HepG2 (cell line): ENCODE results near the gene C5AR1. TPM values are rescaled to one million over a fixed set of nuclear protein-coding genes. Genes with fewer than 3 reads are reported as not detected.

Experiments used
- CBX5 ChIP-seq: sonication (generic); formaldehyde crosslinking; IDR thresholded peaks from 2 replicates; pipeline ENCODE4 v1.4.0; 2020; ENCODE audit warnings: missing genetic modification reagents, borderline replicate concordance
- CCDC6 ChIP-seq: sonication (generic); formaldehyde crosslinking; IDR thresholded peaks from 2 replicates; pipeline ENCODE4 v1.8.1; 2022; ENCODE audit warnings: mild to moderate bottlenecking, missing genetic modification reagents, moderate library complexity
- GTF3A ChIP-seq: sonication (generic); formaldehyde crosslinking; conservative IDR thresholded peaks from 2 replicates; pipeline ENCODE4 v1.4.0; 2020; ENCODE audit warnings: mild to moderate bottlenecking, missing genetic modification reagents
- HDAC2 ChIP-seq: sonication (generic); formaldehyde crosslinking; IDR thresholded peaks from 2 replicates; pipeline ENCODE4 v1.4.0; 2020; ENCODE audit warnings: missing genetic modification reagents
- HOXA5 ChIP-seq: sonication (generic); formaldehyde crosslinking; IDR thresholded peaks from 2 replicates; pipeline ENCODE4 v1.4.0; 2020; ENCODE audit warnings: missing genetic modification reagents
- MIXL1 ChIP-seq: IDR thresholded peaks from 2 replicates; pipeline ENCODE4 v1.6.1; 2016
- PPARG ChIP-seq: conservative IDR thresholded peaks from 2 replicates; pipeline ENCODE4 v1.6.1; 2016; ENCODE audit warnings: missing biosample characterization, missing genetic modification reagents
- RARA ChIP-seq: IDR thresholded peaks from 2 replicates; pipeline ENCODE4 v1.6.1; 2016; ENCODE audit warnings: missing genetic modification reagents, missing compliant biosample characterization
- RBM22 ChIP-seq: fragments of 200-400 bp; formaldehyde crosslinking; optimal IDR thresholded peaks from 2 replicates; pipeline ENCODE3; 2017; ENCODE audit warnings: mild to moderate bottlenecking, low read length, moderate library complexity
- SMAD9 ChIP-seq: sonication (generic); formaldehyde crosslinking; IDR thresholded peaks from 2 replicates; pipeline ENCODE4 v1.5.1; 2020; ENCODE audit warnings: mild to moderate bottlenecking, missing genetic modification reagents
- SMC3 ChIP-seq: IDR thresholded peaks from 2 replicates; pipeline ENCODE4 v1.6.1; 2011; ENCODE audit warnings: low read length, improper control_type of control experiment
- SOX5 ChIP-seq: IDR thresholded peaks from 2 replicates; pipeline ENCODE4 v1.6.1; 2016; ENCODE audit warnings: borderline replicate concordance
- SYNCRIP ChIP-seq: fragments of 200-400 bp; formaldehyde crosslinking; IDR thresholded peaks from 2 replicates; pipeline ENCODE4 v1.6.1; 2018; ENCODE audit warnings: mild to moderate bottlenecking, low read depth, low read length; ENCODE audit not compliant: insufficient read depth
- TP53 ChIP-seq: sonication (generic); formaldehyde crosslinking; conservative IDR thresholded peaks from 2 replicates; pipeline ENCODE4 v1.4.0; 2020; ENCODE audit warnings: missing genetic modification reagents
- U2AF2 ChIP-seq: fragments of 200-400 bp; formaldehyde crosslinking; IDR thresholded peaks from 2 replicates; pipeline ENCODE4 v1.6.1; 2017; ENCODE audit warnings: low read depth, mild to moderate bottlenecking, low read length
- XRCC5 ChIP-seq: fragments of 200-400 bp; formaldehyde crosslinking; optimal IDR thresholded peaks from 2 replicates; pipeline ENCODE3; 2017; ENCODE audit warnings: mild to moderate bottlenecking, low read length
- ZMYM2 ChIP-seq: sonication (generic); formaldehyde crosslinking; IDR thresholded peaks from 2 replicates; pipeline ENCODE4 v1.8.0; 2022; ENCODE audit warnings: mild to moderate bottlenecking, missing genetic modification reagents
- ZNF33A ChIP-seq: sonication (generic); formaldehyde crosslinking; IDR thresholded peaks from 2 replicates; pipeline ENCODE4 v1.5.1; 2020; ENCODE audit warnings: missing genetic modification reagents, mild to moderate bottlenecking, moderate library complexity, borderline replicate concordance
- ZNF350 ChIP-seq: sonication (generic); formaldehyde crosslinking; IDR thresholded peaks from 2 replicates; pipeline ENCODE4 v1.4.0; 2020; ENCODE audit warnings: mild to moderate bottlenecking, low read depth, missing genetic modification reagents, borderline replicate concordance
- ZNF430 ChIP-seq: sonication (generic); formaldehyde crosslinking; IDR thresholded peaks from 2 replicates; pipeline ENCODE4 v1.9.0; 2021; ENCODE audit warnings: mild to moderate bottlenecking, missing genetic modification reagents
- ZNF441 ChIP-seq: sonication (generic); formaldehyde crosslinking; IDR thresholded peaks from 2 replicates; pipeline ENCODE4 v1.7.0; 2021; ENCODE audit warnings: missing genetic modification reagents, borderline replicate concordance
- ZNF607 ChIP-seq: sonication (generic); formaldehyde crosslinking; IDR thresholded peaks from 2 replicates; pipeline ENCODE4 v1.5.1; 2020; ENCODE audit warnings: missing genetic modification reagents, mild to moderate bottlenecking, borderline replicate concordance
- ZNF792 ChIP-seq: IDR thresholded peaks from 2 replicates; pipeline ENCODE4 v1.6.1; 2016
- polyA plus RNA-seq, 8 experiments: library from polyadenylated mRNA; depleted of rRNA in 3 of 8; stranded (reverse) in 7 of 8; unstranded in 1 of 8; fragments of >200 nt; fragmentation: Illumina TruSeq in 4 of 8; extraction: Trizol in 4 of 8; gene quantifications; 2 replicates each; pipeline versions ENCODE4 v1.2.1 to v1.2.3, GENCODE V29; 2011 to 2016; ENCODE audit warnings: low read depth in 4 of 8, missing spikeins in 1 of 8, mixed read lengths in 1 of 8; ENCODE audit not compliant: insufficient read depth in 1 of 8
- total RNA-seq, 5 experiments: library from RNA; depleted of rRNA; stranded (reverse); fragments of >200 nt; fragmentation: Illumina TruSeq; extraction: Trizol; gene quantifications; 2 replicates each; pipeline ENCODE4 v1.2.3, GENCODE V29; 2016; ENCODE audit warnings: low read depth in 1 of 5
- TF ChIP-seq, protein P1 (sequence below): fragments of 450-650 bp; IDR thresholded peaks from 2 replicates; pipeline ENCODE4 v1.6.1; 2017; ENCODE audit warnings: mild to moderate bottlenecking
- TF ChIP-seq, protein P2 (sequence below): sonication (generic); formaldehyde crosslinking; IDR thresholded peaks from 2 replicates; pipeline ENCODE4 v1.8.0; 2022; ENCODE audit warnings: mild to moderate bottlenecking, missing genetic modification reagents, borderline replicate concordance
- TF ChIP-seq, protein P3 (sequence below): IDR thresholded peaks from 2 replicates; pipeline ENCODE4 v1.6.1; 2016; ENCODE audit warnings: low read depth
- TF ChIP-seq, protein P4 (sequence below): sonication (generic); formaldehyde crosslinking; IDR thresholded peaks from 2 replicates; pipeline ENCODE4 v1.4.0; 2020; ENCODE audit warnings: mild to moderate bottlenecking, missing genetic modification reagents

C5AR1 gene
- total and polyA plus RNA-seq, 2 of the 13 experiments (the other 11 are each of a cell fraction or from before 2014, with no cell fraction given), result 0.07 to 1.6 TPM

DNA sequence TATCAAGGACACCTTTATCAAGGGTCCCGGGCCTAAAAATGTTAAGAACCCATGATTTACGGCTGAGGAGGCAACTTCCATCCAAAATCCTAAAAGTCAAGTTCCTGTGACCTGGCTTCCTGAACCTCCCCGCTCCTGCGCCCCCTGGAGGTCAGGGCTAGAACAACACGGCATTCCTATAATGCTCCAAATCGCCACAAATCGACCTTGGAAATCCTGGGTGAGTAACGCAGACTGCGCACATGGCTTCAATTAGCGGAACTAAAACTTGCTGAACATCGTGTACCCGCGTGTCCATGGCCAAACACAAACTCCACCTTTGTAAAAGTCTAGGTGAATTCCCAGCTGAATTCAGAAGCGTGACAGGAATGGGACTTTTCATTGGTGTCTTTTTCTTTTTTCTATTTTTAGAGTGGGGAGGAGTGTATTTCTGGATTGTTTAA, 4.3 kb upstream of the C5AR1 start (continued):
- 0 out of 2 replicates have a peak, but pooled peaks have one; percentile 11 for TF ChIP-seq HOXA5 (CRISPR knock-in tag)
- TF ChIP-seq CCDC6 (CRISPR knock-in tag), result 0 out of 2 replicates have a peak, but pooled peaks have one; percentile 32
- no peak; the same call in 1 of the 2 replicates for TF ChIP-seq ZNF33A (CRISPR knock-in tag)
- TF ChIP-seq SMAD9, result no peak
- 0 out of 2 replicates have a peak, but pooled peaks have one; percentile 31 for TF ChIP-seq RARA (CRISPR knock-in tag)
- TF ChIP-seq HDAC2, result peak; percentile 59
- no peak for TF ChIP-seq ZNF430 (CRISPR knock-in tag)
- TF ChIP-seq, protein P1, sequence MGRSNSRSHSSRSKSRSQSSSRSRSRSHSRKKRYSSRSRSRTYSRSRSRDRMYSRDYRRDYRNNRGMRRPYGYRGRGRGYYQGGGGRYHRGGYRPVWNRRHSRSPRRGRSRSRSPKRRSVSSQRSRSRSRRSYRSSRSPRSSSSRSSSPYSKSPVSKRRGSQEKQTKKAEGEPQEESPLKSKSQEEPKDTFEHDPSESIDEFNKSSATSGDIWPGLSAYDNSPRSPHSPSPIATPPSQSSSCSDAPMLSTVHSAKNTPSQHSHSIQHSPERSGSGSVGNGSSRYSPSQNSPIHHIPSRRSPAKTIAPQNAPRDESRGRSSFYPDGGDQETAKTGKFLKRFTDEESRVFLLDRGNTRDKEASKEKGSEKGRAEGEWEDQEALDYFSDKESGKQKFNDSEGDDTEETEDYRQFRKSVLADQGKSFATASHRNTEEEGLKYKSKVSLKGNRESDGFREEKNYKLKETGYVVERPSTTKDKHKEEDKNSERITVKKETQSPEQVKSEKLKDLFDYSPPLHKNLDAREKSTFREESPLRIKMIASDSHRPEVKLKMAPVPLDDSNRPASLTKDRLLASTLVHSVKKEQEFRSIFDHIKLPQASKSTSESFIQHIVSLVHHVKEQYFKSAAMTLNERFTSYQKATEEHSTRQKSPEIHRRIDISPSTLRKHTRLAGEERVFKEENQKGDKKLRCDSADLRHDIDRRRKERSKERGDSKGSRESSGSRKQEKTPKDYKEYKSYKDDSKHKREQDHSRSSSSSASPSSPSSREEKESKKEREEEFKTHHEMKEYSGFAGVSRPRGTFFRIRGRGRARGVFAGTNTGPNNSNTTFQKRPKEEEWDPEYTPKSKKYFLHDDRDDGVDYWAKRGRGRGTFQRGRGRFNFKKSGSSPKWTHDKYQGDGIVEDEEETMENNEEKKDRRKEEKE, result no peak
- TF ChIP-seq, protein P2, sequence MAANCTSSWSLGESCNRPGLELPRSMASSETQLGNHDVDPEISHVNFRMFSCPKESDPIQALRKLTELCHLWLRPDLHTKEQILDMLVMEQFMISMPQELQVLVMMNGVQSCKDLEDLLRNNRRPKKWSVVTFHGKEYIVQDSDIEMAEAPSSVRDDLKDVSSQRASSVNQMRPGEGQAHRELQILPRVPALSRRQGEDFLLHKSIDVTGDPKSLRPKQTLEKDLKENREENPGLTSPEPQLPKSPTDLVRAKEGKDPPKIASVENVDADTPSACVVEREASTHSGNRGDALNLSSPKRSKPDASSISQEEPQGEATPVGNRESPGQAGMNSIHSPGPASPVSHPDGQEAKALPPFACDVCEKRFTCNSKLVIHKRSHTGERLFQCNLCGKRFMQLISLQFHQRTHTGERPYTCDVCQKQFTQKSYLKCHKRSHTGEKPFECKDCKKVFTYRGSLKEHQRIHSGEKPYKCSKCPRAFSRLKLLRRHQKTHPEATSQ (CRISPR knock-in tag), result no peak
- TF ChIP-seq, protein P3, sequence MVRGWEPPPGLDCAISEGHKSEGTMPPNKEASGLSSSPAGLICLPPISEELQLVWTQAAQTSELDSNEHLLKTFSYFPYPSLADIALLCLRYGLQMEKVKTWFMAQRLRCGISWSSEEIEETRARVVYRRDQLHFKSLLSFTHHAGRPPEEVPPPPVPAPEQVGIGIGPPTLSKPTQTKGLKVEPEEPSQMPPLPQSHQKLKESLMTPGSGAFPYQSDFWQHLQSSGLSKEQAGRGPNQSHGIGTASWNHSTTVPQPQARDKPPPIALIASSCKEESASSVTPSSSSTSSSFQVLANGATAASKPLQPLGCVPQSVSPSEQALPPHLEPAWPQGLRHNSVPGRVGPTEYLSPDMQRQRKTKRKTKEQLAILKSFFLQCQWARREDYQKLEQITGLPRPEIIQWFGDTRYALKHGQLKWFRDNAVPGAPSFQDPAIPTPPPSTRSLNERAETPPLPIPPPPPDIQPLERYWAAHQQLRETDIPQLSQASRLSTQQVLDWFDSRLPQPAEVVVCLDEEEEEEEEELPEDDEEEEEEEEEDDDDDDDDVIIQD, result 0 out of 2 replicates have a peak, but pooled peaks have one; percentile 14
- TF ChIP-seq ZNF607 (CRISPR knock-in tag), result 0 out of 2 replicates have a peak, but pooled peaks have one; percentile 20
- TF ChIP-seq, protein P4, sequence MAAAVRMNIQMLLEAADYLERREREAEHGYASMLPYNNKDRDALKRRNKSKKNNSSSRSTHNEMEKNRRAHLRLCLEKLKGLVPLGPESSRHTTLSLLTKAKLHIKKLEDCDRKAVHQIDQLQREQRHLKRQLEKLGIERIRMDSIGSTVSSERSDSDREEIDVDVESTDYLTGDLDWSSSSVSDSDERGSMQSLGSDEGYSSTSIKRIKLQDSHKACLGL (CRISPR knock-in tag), result no peak
- TF ChIP-seq SYNCRIP, result no peak
- TF ChIP-seq PPARG (CRISPR knock-in tag), result peak; percentile 33; the same call in 1 of the 2 replicates
- TF ChIP-seq TP53 (CRISPR knock-in tag), result no peak
- peak; percentile 56; the same call in 1 of the 2 replicates for TF ChIP-seq SOX5 (CRISPR knock-in tag)
- TF ChIP-seq SMC3, result peak; percentile 74
- no peak for TF ChIP-seq RBM22
- peak; percentile 27; the same call in 1 of the 2 replicates for TF ChIP-seq ZNF441 (CRISPR knock-in tag)
- peak; percentile 47; the same call in 1 of the 2 replicates for TF ChIP-seq ZNF350
- peak; percentile 56; the same call in 1 of the 2 replicates for TF ChIP-seq CBX5 (CRISPR knock-in tag)
- TF ChIP-seq U2AF2, result no peak
- TF ChIP-seq ZMYM2 (CRISPR knock-in tag), result peak; percentile 20; the same call in 1 of the 2 replicates
- peak; percentile 93 for TF ChIP-seq MIXL1
- TF ChIP-seq ZNF792 (CRISPR knock-in tag), result 0 out of 2 replicates have a peak, but pooled peaks have one; percentile 24
- TF ChIP-seq XRCC5, result peak; percentile 85
- TF ChIP-seq GTF3A (CRISPR knock-in tag), result no peak
